Adrenal gland (tissue), 12 donors: ENCODE results near the gene PHF20. TPM values are rescaled to one million over a fixed set of nuclear protein-coding genes. Genes with fewer than 3 reads are reported as not detected.
"Not testable (repeated sequence)": the region's sequence is repeated elsewhere in the genome, so short reads cannot be mapped to it uniquely, and the experiment has no call there.

Experiments used
- DNase-seq, 7 donors: peaks; one replicate each; pipeline ENCODE4 v3.0.0-alpha.2; 2019 to 2020
- H3K27ac ChIP-seq, 5 donors: fragments of 200-600 bp; sonication (generic) in 4 of 5; 1 replicate in 3 of 5; 2 replicates in 2 of 5; pipeline versions ENCODE4 v1.5.1 to v1.8.0; 2016 to 2020; ENCODE audit warnings: mild to moderate bottlenecking in 1 of 5
- H3K27me3 ChIP-seq: fragments of 200-600 bp; 2 replicates; pipeline ENCODE4 v1.8.0; 2021
- H3K36me3 ChIP-seq, 2 donors: fragments of 200-600 bp; replicated peaks in 1 of 2; 1 replicate in 1 of 2; 2 replicates in 1 of 2; pipeline versions ENCODE4 v1.5.1 to v1.8.0; 2018 to 2022
- H3K4me1 ChIP-seq, 2 donors: fragments of 200-600 bp; replicated peaks in 1 of 2; 1 replicate in 1 of 2; 2 replicates in 1 of 2; pipeline versions ENCODE4 v1.5.1 to v1.8.0; 2018 to 2021
- H3K4me3 ChIP-seq, 4 donors: fragments of 200-600 bp; sonication (generic) in 3 of 4; one replicate each; pipeline ENCODE4 v1.5.1; 2016 to 2018
- H3K9me3 ChIP-seq, 3 donors: fragments of 200-600 bp; sonication (generic) in 1 of 3; replicated peaks in 1 of 3; 1 replicate in 2 of 3; 2 replicates in 1 of 3; pipeline versions ENCODE4 v1.5.1 to v1.8.0; 2016 to 2021
- CTCF ChIP-seq, 6 experiments: fragments of 450-650 bp in 4 of 6; fragments of 200-600 bp in 2 of 6; sonication (generic) in 1 of 6; IDR thresholded peaks; 1 replicate in 5 of 6; 2 replicates in 1 of 6; pipeline versions ENCODE4 v1.5.1 to v1.8.0; 2016 to 2021; ENCODE audit warnings: antibody characterized with exemption in 6 of 6, mild to moderate bottlenecking in 2 of 6, moderate library complexity in 1 of 6
- POLR2A ChIP-seq, 2 donors: fragments of 450-650 bp; IDR thresholded peaks; one replicate each; pipeline ENCODE4 v1.6.1; 2017; ENCODE audit warnings: antibody characterized with exemption in 2 of 2, mild to moderate bottlenecking in 2 of 2, moderate library complexity in 1 of 2
- WGBS, 4 donors: extraction: QIAGEN DNeasy Blood & Tissue Kit in 2 of 4; methylation state at CpG; one replicate each; pipeline versions ENCODE4 v1.1.5 to v1.1.7; 2013 to 2017; 5-methylcytosine and 5-hydroxymethylcytosine counted together
- intact Hi-C, 2 donors: fragments of 100-400 bp; cut with DNase I; formaldehyde crosslinking; loops; one replicate each; pipeline versions ENCODE4 v1.14.1 to v1.15.0; 2022 to 2023
- polyA plus RNA-seq, 3 donors: library from polyadenylated mRNA; stranded (reverse); fragments of 200-250 nt in 2 of 3; fragments of 350-450 nt in 1 of 3; fragmentation: Illumina TruSeq in 1 of 3; extraction: RNeasy Lipid Tissue Mini Kit (QIAGEN cat#74804) in 1 of 3; gene quantifications; one replicate each; pipeline ENCODE4 v1.2.3, GENCODE V29; 2013 to 2014
- total RNA-seq, 9 donors: library from RNA; depleted of rRNA in 4 of 9; stranded (reverse); fragments of >200 nt in 4 of 9; fragments of 120-200 nt in 1 of 9; fragmentation: NEBNext Ultra II Directional in 1 of 9; extraction: Animal tissue kit (Norgen Biotek cat#: 25700) in 1 of 9; gene quantifications; one replicate each; pipeline versions ENCODE4 v1.1.0 to v1.2.4, GENCODE V29; 2013 to 2023
- donor health status: healthy with polysubstance abuse.
- donor health status: Bipolar disorder and iron deficiency.
- donor health status: DM: yes; HTN: yes; CAD: no.
- donor health status: DM: no; HTN: no; CAD: no.
- donor health status: DM: no; HTN: no; CAD: no.
- donor health status: DM: yes; HTN: yes; CAD: no.

The PHF20 gene
- total and polyA plus RNA-seq, 12 donors: 15.0 to 45.1 (median 28.8) TPM

GRCh38 chr20:35756404-35756803 is 15.4 kb upstream of the PHF20 start:
- Histone ChIP-seq H3K4me1 (no peaks in the 10 kb centered on the region), H3K27me3 (no peaks in the 10 kb centered on the region), H3K36me3 (no peaks in the 10 kb centered on the region), H3K27ac (no peak overlapping the region), H3K9me3 (no peaks in the 10 kb centered on the region), H3K4me3 (no peak overlapping the region)
- 93 to 96% (median 95%) methylated on average over 4 of the region's 4 CpGs for WGBS, 4 donors
- TF ChIP-seq CTCF (IDR thresholded peaks at IDR 0.05) (no peak), POLR2A (IDR thresholded peaks at IDR 0.05) (no peak)
- no peak for DNase-seq
- intact Hi-C loops: no loop called here

GRCh38 chr20:35757098-35757705 is 14.6 kb upstream of the PHF20 start:
- H3K9me3 ChIP-seq: no peaks in the 10 kb centered on the region
- DNase-seq: no peak
- no peak overlapping the region for H3K4me3 ChIP-seq
- H3K27ac ChIP-seq: no peak overlapping the region
- no peaks in the 10 kb centered on the region for H3K36me3 ChIP-seq
- intact Hi-C loops: no loop called here
- no peaks in the 10 kb centered on the region for H3K4me1 ChIP-seq
- no peaks in the 10 kb centered on the region for H3K27me3 ChIP-seq
- 77 to 80% (median 78%) methylated on average over 4 of the region's 4 CpGs for WGBS, 4 donors
- no peak for TF ChIP-seq POLR2A (IDR thresholded peaks at IDR 0.05)
- no peak for TF ChIP-seq CTCF (IDR thresholded peaks at IDR 0.05)

GRCh38 chr20:35761548-35761947 is 10.3 kb upstream of the PHF20 start:
- intact Hi-C loops, H3K9me3 ChIP-seq, H3K36me3 ChIP-seq, H3K27ac ChIP-seq, H3K4me1 ChIP-seq, H3K27me3 ChIP-seq, DNase-seq, H3K4me3 ChIP-seq: not testable (repeated sequence)
- WGBS, 4 donors: 84 to 95% (median 93%) methylated on average over 11 of the region's 11 CpGs

- Histone ChIP-seq H3K9me3 (no peaks in the 10 kb centered on the region), H3K36me3 (no peaks in the 10 kb centered on the region), H3K4me1 (no peaks in the 10 kb centered on the region), H3K4me3 (no peak overlapping the region), H3K27ac (no peak overlapping the region), H3K27me3 (no peaks in the 10 kb centered on the region)
- intact Hi-C loops: no loop called here
- no peak for DNase-seq
- no peak for TF ChIP-seq CTCF (IDR thresholded peaks at IDR 0.05)
- no peak for TF ChIP-seq POLR2A (IDR thresholded peaks at IDR 0.05)
- 74 to 86% (median 81%) methylated on average over 3 of the region's 3 CpGs for WGBS, 4 donors
Observed at GRCh38 chr20:35762461-35762860, 9.4 kb upstream of the PHF20 start.

GRCh38 chr20:35764936-35765335 is 6.9 kb upstream of the PHF20 start:
- H3K27me3 ChIP-seq, H3K9me3 ChIP-seq, intact Hi-C loops, H3K36me3 ChIP-seq, H3K27ac ChIP-seq, H3K4me3 ChIP-seq: not testable (repeated sequence)
- peak in 1 of 7 donors; percentile 4 for DNase-seq
- whole genome bisulfite sequencing, 4 donors: 93 to 100% (median 96%) methylated on average over 1 to 2 of the region's 2 CpGs
- peaks cover 15 to 19% of the 10 kb centered on the region in 2 donors for H3K4me1 ChIP-seq
